ENCODE results near the gene CCDC178.

CCDC178 gene

DNA sequence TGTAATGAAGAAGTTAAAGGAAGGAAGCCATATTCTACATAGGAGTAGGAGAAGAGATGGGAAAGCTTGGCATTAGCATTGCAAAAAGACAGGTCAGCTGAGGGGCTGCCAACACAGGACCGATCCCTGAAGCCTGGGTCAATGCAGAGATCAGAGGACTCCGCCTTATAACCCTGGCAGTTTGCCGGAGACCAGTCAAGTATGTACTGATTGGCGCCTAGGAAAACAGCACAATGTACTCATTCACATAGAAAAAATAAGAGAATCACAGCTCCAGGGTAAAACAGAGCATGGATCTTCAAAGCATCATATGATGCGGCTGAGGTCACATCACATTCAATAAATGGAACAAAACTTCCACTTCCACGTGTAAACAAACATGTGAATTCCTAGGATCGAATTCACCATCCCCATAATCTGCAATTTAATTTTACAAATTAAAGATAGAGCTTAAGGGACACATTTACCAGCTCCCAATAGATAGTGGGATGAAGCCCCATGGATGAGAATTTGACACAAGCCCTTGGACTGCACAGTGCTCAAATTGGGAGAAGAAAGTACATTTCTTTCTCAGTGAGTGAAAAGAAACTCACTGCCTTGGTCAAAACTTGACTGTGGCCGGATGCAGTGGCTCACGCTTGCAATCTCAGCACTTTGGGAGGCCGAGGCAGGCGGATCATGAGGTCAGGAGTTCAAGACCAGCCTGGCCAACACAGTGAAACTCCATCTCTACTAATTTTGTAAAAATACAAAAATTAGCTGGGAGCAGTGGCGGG lies 532.7 kb downstream of the CCDC178 start:
- no peaks in the 10 kb centered on the region for H3K9me3 ChIP-seq (ENCODE audit: low read length)
- no peaks in the 10 kb centered on the region for H3K27me3 ChIP-seq (ENCODE audit: insufficient read depth, low read length)
- no peak overlapping the region for H3K4me3 ChIP-seq (ENCODE audit: low read length)
- peaks cover 4% of the 10 kb centered on the region for H3K4me1 ChIP-seq (ENCODE audit: insufficient read depth, low read length)
- no peak overlapping the region for H2AFZ ChIP-seq (ENCODE audit: low read depth, low read length)
- no peaks in the 10 kb centered on the region for H3K36me3 ChIP-seq (ENCODE audit: insufficient read depth, low read length)

GRCh38 chr18:32907311-32907585 lies 533.3 kb downstream of the CCDC178 start:
- Histone ChIP-seq H2AFZ (ENCODE audit: low read depth, low read length) (no peak overlapping the region), H3K4me3 (ENCODE audit: low read length) (no peak overlapping the region), H3K9me3 (ENCODE audit: low read length) (no peaks in the 10 kb centered on the region), H3K36me3 (ENCODE audit: insufficient read depth, low read length) (no peaks in the 10 kb centered on the region), H3K4me1 (ENCODE audit: insufficient read depth, low read length) (peaks cover 4% of the 10 kb centered on the region), H3K27me3 (ENCODE audit: insufficient read depth, low read length) (no peaks in the 10 kb centered on the region)

- Histone ChIP-seq H3K27me3 (ENCODE audit: insufficient read depth, low read length) (no peaks in the 10 kb centered on the region), H3K9me3 (ENCODE audit: low read length) (no peaks in the 10 kb centered on the region), H3K36me3 (ENCODE audit: insufficient read depth, low read length) (no peaks in the 10 kb centered on the region), H3K4me3 (ENCODE audit: low read length) (no peak overlapping the region), H2AFZ (ENCODE audit: low read depth, low read length) (no peak overlapping the region), H3K4me1 (ENCODE audit: insufficient read depth, low read length) (peaks cover 4% of the 10 kb centered on the region)
These were observed 533.8 kb downstream of the CCDC178 start for GRCh38 chr18:32906506-32907310.

- H2AFZ ChIP-seq (ENCODE audit: low read depth, low read length) = no peak overlapping the region
- H3K4me1 ChIP-seq (ENCODE audit: insufficient read depth, low read length) = peaks cover 4% of the 10 kb centered on the region
- no peaks in the 10 kb centered on the region for H3K27me3 ChIP-seq (ENCODE audit: insufficient read depth, low read length)
- H3K4me3 ChIP-seq (ENCODE audit: low read length) = no peak overlapping the region
- no peaks in the 10 kb centered on the region for H3K9me3 ChIP-seq (ENCODE audit: low read length)
- no peaks in the 10 kb centered on the region for H3K36me3 ChIP-seq (ENCODE audit: insufficient read depth, low read length)
These were observed 534.9 kb downstream of the CCDC178 start for GRCh38 chr18:32905651-32906050.

- H2AFZ ChIP-seq (ENCODE audit: low read depth, low read length) = no peak overlapping the region
- H3K4me1 ChIP-seq (ENCODE audit: insufficient read depth, low read length) = no peaks in the 10 kb centered on the region
- H3K9me3 ChIP-seq (ENCODE audit: low read length) = no peaks in the 10 kb centered on the region
- no peaks in the 10 kb centered on the region for H3K36me3 ChIP-seq (ENCODE audit: insufficient read depth, low read length)
- no peak overlapping the region for H3K4me3 ChIP-seq (ENCODE audit: low read length)
- H3K27me3 ChIP-seq (ENCODE audit: insufficient read depth, low read length) = no peaks in the 10 kb centered on the region
These were observed 537.8 kb downstream of the CCDC178 start for GRCh38 chr18:32902568-32903330.

GRCh38 chr18:32899819-32900218 lies 540.7 kb downstream of the CCDC178 start:
- Histone ChIP-seq H3K27me3 (ENCODE audit: insufficient read depth, low read length) (no peaks in the 10 kb centered on the region), H3K9me3 (ENCODE audit: low read length) (peaks cover 4% of the 10 kb centered on the region), H2AFZ (ENCODE audit: low read depth, low read length) (no peak overlapping the region), H3K4me3 (ENCODE audit: low read length) (no peak overlapping the region), H3K36me3 (ENCODE audit: insufficient read depth, low read length) (no peaks in the 10 kb centered on the region), H3K4me1 (ENCODE audit: insufficient read depth, low read length) (no peaks in the 10 kb centered on the region)

GRCh38 chr18:32896776-32897547 lies 543.6 kb downstream of the CCDC178 start:
- no peak overlapping the region for H3K4me3 ChIP-seq (ENCODE audit: low read length)
- no peaks in the 10 kb centered on the region for H3K27me3 ChIP-seq (ENCODE audit: insufficient read depth, low read length)
- no peaks in the 10 kb centered on the region for H3K36me3 ChIP-seq (ENCODE audit: insufficient read depth, low read length)
- no peak overlapping the region for H2AFZ ChIP-seq (ENCODE audit: low read depth, low read length)
- peaks cover 4% of the 10 kb centered on the region for H3K9me3 ChIP-seq (ENCODE audit: low read length)
- H3K4me1 ChIP-seq (ENCODE audit: insufficient read depth, low read length) = no peaks in the 10 kb centered on the region

DNA sequence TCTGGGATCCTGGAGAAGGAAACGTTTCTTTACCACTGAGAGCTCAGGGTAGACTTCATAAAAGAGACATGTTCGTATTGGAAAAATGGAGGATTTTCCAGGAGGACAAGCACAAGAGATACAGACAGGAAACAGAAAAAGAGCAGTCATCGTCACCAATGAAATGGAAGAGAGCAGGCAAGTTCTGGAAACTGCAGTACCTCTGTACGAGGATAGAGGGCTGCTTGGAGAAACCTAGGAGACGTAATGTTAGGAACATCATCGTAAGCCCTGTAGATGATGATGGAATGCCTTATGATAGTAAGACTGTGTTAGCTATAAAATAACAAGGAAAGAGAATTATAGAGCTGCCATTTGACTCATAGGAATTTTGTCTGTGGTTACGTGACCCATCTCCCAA lies 546.6 kb downstream of the CCDC178 start:
- H3K36me3 ChIP-seq (ENCODE audit: insufficient read depth, low read length) = no peaks in the 10 kb centered on the region
- H2AFZ ChIP-seq (ENCODE audit: low read depth, low read length) = no peak overlapping the region
- H3K9me3 ChIP-seq (ENCODE audit: low read length) = peaks cover 4% of the 10 kb centered on the region
- no peaks in the 10 kb centered on the region for H3K27me3 ChIP-seq (ENCODE audit: insufficient read depth, low read length)
- no peak overlapping the region for H3K4me3 ChIP-seq (ENCODE audit: low read length)
- peaks cover 3% of the 10 kb centered on the region for H3K4me1 ChIP-seq (ENCODE audit: insufficient read depth, low read length)

GRCh38 chr18:32891797-32892196 lies 548.7 kb downstream of the CCDC178 start:
- Histone ChIP-seq H3K4me3 (ENCODE audit: low read length) (no peak overlapping the region), H3K36me3 (ENCODE audit: insufficient read depth, low read length) (no peaks in the 10 kb centered on the region), H3K4me1 (ENCODE audit: insufficient read depth, low read length) (peaks cover 3% of the 10 kb centered on the region), H2AFZ (ENCODE audit: low read depth, low read length) (no peak overlapping the region), H3K27me3 (ENCODE audit: insufficient read depth, low read length) (no peaks in the 10 kb centered on the region), H3K9me3 (ENCODE audit: low read length) (no peaks in the 10 kb centered on the region)

GRCh38 chr18:32891130-32891529 lies 549.4 kb downstream of the CCDC178 start:
- peaks cover 3% of the 10 kb centered on the region for H3K4me1 ChIP-seq (ENCODE audit: insufficient read depth, low read length)
- H3K36me3 ChIP-seq (ENCODE audit: insufficient read depth, low read length) = no peaks in the 10 kb centered on the region
- H2AFZ ChIP-seq (ENCODE audit: low read depth, low read length) = no peak overlapping the region
- H3K27me3 ChIP-seq (ENCODE audit: insufficient read depth, low read length) = no peaks in the 10 kb centered on the region
- no peaks in the 10 kb centered on the region for H3K9me3 ChIP-seq (ENCODE audit: low read length)
- no peak overlapping the region for H3K4me3 ChIP-seq (ENCODE audit: low read length)

DNA sequence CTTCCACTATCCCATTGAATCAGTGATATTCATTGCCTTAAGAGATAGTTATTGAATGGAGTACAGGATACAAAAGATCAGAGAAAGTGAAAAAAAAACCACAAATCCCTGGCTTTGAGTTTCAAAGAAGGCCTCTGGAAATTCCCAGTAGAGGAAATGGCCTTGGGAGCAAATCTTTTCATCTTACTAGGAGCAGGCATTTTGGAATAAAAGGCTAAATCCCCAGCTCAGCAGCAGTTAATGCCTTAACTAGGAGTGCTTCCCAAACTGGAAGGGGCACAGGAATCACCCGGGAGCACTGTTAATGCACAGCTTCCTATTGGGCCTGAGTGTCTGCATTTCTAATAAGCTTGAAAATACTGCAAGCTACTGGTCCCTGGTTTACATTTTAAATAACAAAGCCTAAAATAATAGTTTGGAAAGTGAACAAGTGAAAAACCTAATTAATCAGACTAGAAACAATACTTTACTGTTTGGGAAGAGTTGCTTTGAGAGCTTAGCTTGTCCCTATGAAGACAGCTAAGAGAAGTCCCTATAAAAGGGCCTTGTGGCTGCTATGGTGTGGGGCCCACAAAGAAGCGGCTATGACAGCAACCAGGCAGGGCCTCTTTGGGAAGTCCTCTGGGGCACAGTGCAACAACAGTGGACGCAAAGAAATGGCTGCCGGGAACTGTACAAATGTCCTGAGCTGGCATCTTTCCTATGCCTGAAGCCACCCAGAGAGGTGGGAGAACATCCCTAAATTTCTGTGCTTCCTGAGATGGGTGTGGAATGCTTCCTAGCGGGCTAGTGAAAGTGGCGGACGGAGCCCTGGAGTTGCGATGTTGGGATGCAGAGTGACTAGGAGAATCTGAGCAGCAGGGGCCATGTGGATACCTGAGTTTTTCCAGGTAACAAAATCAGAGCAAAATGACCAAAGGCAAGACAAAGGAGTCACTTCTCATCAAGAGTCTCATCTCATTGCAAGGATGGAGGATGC lies 550.6 kb downstream of the CCDC178 start:
- Histone ChIP-seq H3K4me1 (ENCODE audit: insufficient read depth, low read length) (peaks cover 3% of the 10 kb centered on the region), H3K27me3 (ENCODE audit: insufficient read depth, low read length) (no peaks in the 10 kb centered on the region), H3K9me3 (ENCODE audit: low read length) (no peaks in the 10 kb centered on the region), H3K36me3 (ENCODE audit: insufficient read depth, low read length) (no peaks in the 10 kb centered on the region), H3K4me3 (ENCODE audit: low read length) (no peak overlapping the region), H2AFZ (ENCODE audit: low read depth, low read length) (no peak overlapping the region)

- Histone ChIP-seq H3K9me3 (ENCODE audit: low read length) (no peaks in the 10 kb centered on the region), H3K4me3 (ENCODE audit: low read length) (no peak overlapping the region), H3K36me3 (ENCODE audit: insufficient read depth, low read length) (no peaks in the 10 kb centered on the region), H3K4me1 (ENCODE audit: insufficient read depth, low read length) (peaks cover 3% of the 10 kb centered on the region), H2AFZ (ENCODE audit: low read depth, low read length) (no peak overlapping the region), H3K27me3 (ENCODE audit: insufficient read depth, low read length) (no peaks in the 10 kb centered on the region)
These were observed 552.2 kb downstream of the CCDC178 start for GRCh38 chr18:32888306-32888705.

All from neuron (in vitro differentiated cells).